MM.1S (cell line): ENCODE results near the gene MS4A15.

Experiments
- DNase-seq: peaks from one replicate; pipeline ENCODE4 v3.0.0-alpha.2; 2015
- H2AFZ ChIP-seq: fragments of 300-600 bp; sonication (generic); 2 replicates; pipeline ENCODE4 v1.6.0; 2016; ENCODE audit warnings: antibody characterized with exemption, low read length
- H3F3A ChIP-seq: fragments of 300-600 bp; sonication (generic); 2 replicates; pipeline ENCODE4 v1.6.1; 2016; ENCODE audit warnings: mild to moderate bottlenecking, antibody characterized with exemption, low read length, moderate library complexity, mixed read lengths; ENCODE audit not compliant: insufficient read depth
- H3K27ac ChIP-seq: fragments of 300-600 bp; sonication (generic); 2 replicates; pipeline ENCODE4 v1.5.1; 2016; ENCODE audit warnings: mild to moderate bottlenecking, low read length
- H3K27me3 ChIP-seq: fragments of 300-600 bp; sonication (generic); replicated peaks from 2 replicates; pipeline ENCODE4 v1.6.0; 2016; ENCODE audit warnings: low read length; ENCODE audit not compliant: insufficient read depth
- H3K36me3 ChIP-seq: fragments of 300-600 bp; sonication (generic); replicated peaks from 2 replicates; pipeline ENCODE4 v1.6.1; 2016; ENCODE audit warnings: mild to moderate bottlenecking, low read length, mixed read lengths; ENCODE audit not compliant: insufficient read depth
- H3K4me1 ChIP-seq: fragments of 300-600 bp; sonication (generic); 2 replicates; pipeline ENCODE4 v1.6.1; 2016; ENCODE audit warnings: low read length, mixed read lengths
- H3K4me2 ChIP-seq: fragments of 300-600 bp; sonication (generic); 2 replicates; pipeline ENCODE4 v1.6.0; 2016; ENCODE audit warnings: low read depth, low read length
- H3K4me3 ChIP-seq: fragments of 300-600 bp; sonication (generic); 2 replicates; pipeline ENCODE4 v1.5.1; 2016; ENCODE audit warnings: low read length, mixed read lengths
- H3K79me2 ChIP-seq: fragments of 300-600 bp; sonication (generic); 2 replicates; pipeline ENCODE4 v1.6.1; 2016; ENCODE audit warnings: mixed run types, low read length, mixed read lengths
- H3K9ac ChIP-seq: fragments of 300-600 bp; sonication (generic); 2 replicates; pipeline ENCODE4 v1.6.1; 2016; ENCODE audit warnings: low read length, mixed read lengths
- H3K9me2 ChIP-seq: fragments of 300-600 bp; sonication (generic); replicated peaks from 2 replicates; pipeline ENCODE4 v1.6.1; 2016; ENCODE audit warnings: mild to moderate bottlenecking, low read length, mixed read lengths; ENCODE audit not compliant: insufficient read depth
- H3K9me3 ChIP-seq: fragments of 300-600 bp; sonication (generic); replicated peaks from 2 replicates; pipeline ENCODE4 v1.6.1; 2016; ENCODE audit warnings: mild to moderate bottlenecking, low read length, mixed read lengths; ENCODE audit not compliant: insufficient read depth
- H4K20me1 ChIP-seq: fragments of 300-600 bp; sonication (generic); 2 replicates; pipeline ENCODE4 v1.6.1; 2016; ENCODE audit warnings: mild to moderate bottlenecking, low read length, moderate library complexity, mixed read lengths; ENCODE audit not compliant: insufficient read depth
- EZH2 ChIP-seq: fragments of 300-600 bp; sonication (generic); optimal IDR thresholded peaks from 2 replicates; pipeline ENCODE3; 2017; ENCODE audit warnings: low read depth, mild to moderate bottlenecking, antibody characterized with exemption, low read length, mixed read lengths
- EZH2phosphoT487 ChIP-seq: fragments of 300-600 bp; sonication (generic); IDR thresholded peaks from 2 replicates; pipeline ENCODE4 v1.6.1; 2018; ENCODE audit warnings: antibody characterized with exemption, low read length
- TF ChIP-seq, protein P1 (sequence below): fragments of 300-600 bp; sonication (generic); IDR thresholded peaks from 2 replicates; pipeline ENCODE4 v1.5.1; 2016; ENCODE audit warnings: antibody characterized with exemption, low read length, mixed read lengths

Gene MS4A15

DNA sequence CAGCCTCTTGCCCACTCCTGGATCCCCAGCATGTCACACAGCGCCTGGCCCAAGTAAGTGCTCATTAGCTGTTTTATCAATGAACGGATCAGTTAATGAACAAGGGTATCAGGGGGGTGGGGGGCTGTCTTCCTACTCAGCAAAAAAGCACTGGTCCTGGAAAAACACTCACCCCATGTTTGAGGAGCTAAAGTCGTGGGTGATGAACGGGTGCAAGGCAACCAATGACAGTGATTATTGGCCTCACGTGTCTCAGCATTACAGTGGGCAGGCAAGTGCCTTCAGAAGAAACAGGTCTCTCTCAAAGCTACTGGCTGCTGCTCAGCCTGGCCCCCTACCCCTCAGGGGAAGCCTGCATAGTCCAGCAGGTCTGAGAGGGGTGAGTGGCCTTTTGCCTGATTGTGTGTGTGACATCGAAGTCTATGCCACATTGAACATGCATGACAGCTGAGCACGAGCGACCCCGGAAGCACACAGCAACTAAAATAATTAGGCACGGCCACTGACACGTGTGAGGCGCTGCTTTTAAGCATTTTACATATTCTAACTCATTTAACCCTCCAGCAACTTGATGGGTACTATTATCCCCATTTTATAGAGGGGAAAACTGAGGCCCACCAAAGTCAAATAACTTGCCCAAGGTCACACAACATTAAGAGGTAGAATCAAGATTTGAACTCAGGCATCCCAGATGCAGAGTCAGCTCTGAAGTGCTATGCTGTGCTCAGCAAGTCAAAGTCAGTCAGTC lies 25.9 kb downstream of the MS4A15 start:
- no peaks in the 10 kb centered on the region for H3K79me2 ChIP-seq
- H3K4me1 ChIP-seq = no peaks in the 10 kb centered on the region
- H4K20me1 ChIP-seq = no peaks in the 10 kb centered on the region
- no peaks in the 10 kb centered on the region for H3K27me3 ChIP-seq
- no peaks in the 10 kb centered on the region for H3K36me3 ChIP-seq
- H3F3A ChIP-seq = no peaks in the 10 kb centered on the region
- no peaks in the 10 kb centered on the region for H3K9me2 ChIP-seq
- H3K4me2 ChIP-seq = no peak overlapping the region
- DNase-seq = no peak
- TF ChIP-seq EZH2phosphoT487 (no peak), EZH2 (no peak)
- TF ChIP-seq, protein P1, sequence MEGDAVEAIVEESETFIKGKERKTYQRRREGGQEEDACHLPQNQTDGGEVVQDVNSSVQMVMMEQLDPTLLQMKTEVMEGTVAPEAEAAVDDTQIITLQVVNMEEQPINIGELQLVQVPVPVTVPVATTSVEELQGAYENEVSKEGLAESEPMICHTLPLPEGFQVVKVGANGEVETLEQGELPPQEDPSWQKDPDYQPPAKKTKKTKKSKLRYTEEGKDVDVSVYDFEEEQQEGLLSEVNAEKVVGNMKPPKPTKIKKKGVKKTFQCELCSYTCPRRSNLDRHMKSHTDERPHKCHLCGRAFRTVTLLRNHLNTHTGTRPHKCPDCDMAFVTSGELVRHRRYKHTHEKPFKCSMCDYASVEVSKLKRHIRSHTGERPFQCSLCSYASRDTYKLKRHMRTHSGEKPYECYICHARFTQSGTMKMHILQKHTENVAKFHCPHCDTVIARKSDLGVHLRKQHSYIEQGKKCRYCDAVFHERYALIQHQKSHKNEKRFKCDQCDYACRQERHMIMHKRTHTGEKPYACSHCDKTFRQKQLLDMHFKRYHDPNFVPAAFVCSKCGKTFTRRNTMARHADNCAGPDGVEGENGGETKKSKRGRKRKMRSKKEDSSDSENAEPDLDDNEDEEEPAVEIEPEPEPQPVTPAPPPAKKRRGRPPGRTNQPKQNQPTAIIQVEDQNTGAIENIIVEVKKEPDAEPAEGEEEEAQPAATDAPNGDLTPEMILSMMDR = no peak
- no peak overlapping the region for H3K9ac ChIP-seq
- H3K4me3 ChIP-seq = no peak overlapping the region
- H2AFZ ChIP-seq = no peak overlapping the region
- H3K9me3 ChIP-seq = no peaks in the 10 kb centered on the region
- no peak overlapping the region for H3K27ac ChIP-seq

DNA sequence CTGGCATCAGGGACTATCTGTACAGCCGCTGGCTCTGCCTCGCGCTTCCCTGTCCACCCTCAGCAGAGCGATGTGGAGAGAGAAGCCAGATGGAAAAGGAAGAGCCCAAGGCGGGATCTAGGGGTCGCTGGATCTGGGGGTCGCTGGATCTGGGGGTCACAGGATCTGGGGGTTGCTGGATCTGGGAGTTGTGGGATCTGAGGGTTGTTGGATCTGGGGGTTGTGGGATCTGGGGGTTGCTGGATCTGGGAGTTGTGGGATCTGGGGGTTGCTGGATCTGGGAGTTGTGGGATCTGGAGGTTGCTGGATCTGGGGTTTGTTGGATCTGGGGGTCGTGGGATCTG lies 26.4 kb downstream of the MS4A15 start:
- H3K9me2 ChIP-seq = no peaks in the 10 kb centered on the region
- H3K27me3 ChIP-seq = no peaks in the 10 kb centered on the region
- no peak overlapping the region for H2AFZ ChIP-seq
- H3K9me3 ChIP-seq = no peaks in the 10 kb centered on the region
- H3K79me2 ChIP-seq = no peaks in the 10 kb centered on the region
- no peak overlapping the region for H3K27ac ChIP-seq
- H3K4me3 ChIP-seq = no peak overlapping the region
- no peaks in the 10 kb centered on the region for H3K4me1 ChIP-seq
- TF ChIP-seq EZH2 (no peak), EZH2phosphoT487 (no peak)
- H4K20me1 ChIP-seq = no peaks in the 10 kb centered on the region
- DNase-seq = no peak
- no peak overlapping the region for H3K9ac ChIP-seq
- H3K4me2 ChIP-seq = no peak overlapping the region
- H3K36me3 ChIP-seq = no peaks in the 10 kb centered on the region
- H3F3A ChIP-seq = no peaks in the 10 kb centered on the region

DNA sequence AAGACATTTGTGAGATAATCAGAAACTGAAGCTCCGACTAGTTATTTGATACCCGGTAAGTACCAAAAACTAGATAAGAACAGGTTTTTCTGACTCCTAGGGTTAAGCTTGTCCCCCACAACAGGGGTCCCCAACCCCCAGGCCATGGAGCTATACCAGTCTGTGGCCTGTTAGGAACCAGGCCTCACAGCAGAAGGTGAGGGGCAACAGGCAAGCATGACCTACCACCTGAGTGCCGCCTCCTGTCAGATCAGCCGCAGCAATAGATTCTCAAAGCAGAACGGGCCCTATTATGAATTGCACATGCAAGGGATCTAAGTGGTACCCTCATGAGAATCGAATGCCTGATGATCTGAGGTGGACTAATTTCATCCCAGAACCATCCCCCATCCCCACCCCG lies 27.2 kb downstream of the MS4A15 start:
- H2AFZ ChIP-seq = no peak overlapping the region
- no peaks in the 10 kb centered on the region for H3K9me3 ChIP-seq
- no peaks in the 10 kb centered on the region for H4K20me1 ChIP-seq
- no peaks in the 10 kb centered on the region for H3K9me2 ChIP-seq
- no peaks in the 10 kb centered on the region for H3F3A ChIP-seq
- H3K79me2 ChIP-seq = no peaks in the 10 kb centered on the region
- no peak overlapping the region for H3K4me2 ChIP-seq
- no peaks in the 10 kb centered on the region for H3K4me1 ChIP-seq
- H3K27ac ChIP-seq = no peak overlapping the region
- H3K4me3 ChIP-seq = no peak overlapping the region
- H3K36me3 ChIP-seq = no peaks in the 10 kb centered on the region
- H3K9ac ChIP-seq = no peak overlapping the region
- TF ChIP-seq, protein P1 = no peak
- TF ChIP-seq EZH2phosphoT487 (no peak), EZH2 (no peak)
- no peak for DNase-seq
- H3K27me3 ChIP-seq = no peaks in the 10 kb centered on the region

DNA sequence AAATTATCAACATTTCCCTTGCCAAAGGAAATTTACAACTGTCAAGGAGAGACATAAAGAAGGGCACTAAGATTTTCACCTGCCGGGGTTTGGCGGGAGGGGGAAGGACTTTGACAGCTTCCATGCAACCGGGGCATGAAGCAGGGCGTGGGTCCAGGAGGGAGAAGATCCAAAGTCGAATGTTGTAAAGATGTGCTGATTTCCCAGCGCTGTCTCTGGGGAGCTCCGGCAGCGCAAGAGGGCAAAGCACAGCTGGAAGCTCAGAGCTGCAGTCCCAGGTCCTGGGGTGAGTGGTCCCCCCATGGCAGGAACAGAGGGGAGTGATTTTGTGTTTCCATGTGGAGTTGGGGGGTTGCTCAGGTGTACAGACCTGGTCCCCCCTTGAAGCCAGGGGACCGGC lies 28.5 kb downstream of the MS4A15 start, which contains the start of gene MS4A10:
Gene MS4A10 (plus strand): TSS at position 198 of the 400 bp plus-strand sequence. CDS start 5,003 bp downstream, outside the sequence.
- no peak within 1 kb of the TSS for H3K27ac ChIP-seq
- no peak for DNase-seq

More for the DNA sequence above, 28.5 kb downstream of the MS4A15 start, which contains the start of gene MS4A10:
- Histone ChIP-seq H3K79me2 (no peaks in the 10 kb centered on the region), H3K4me3 (no peak within 1 kb of the TSS), H3F3A (no peaks in the 10 kb centered on the region), H3K9me2 (no peaks in the 10 kb centered on the region), H4K20me1 (no peaks in the 10 kb centered on the region), H3K27me3 (no peaks in the 10 kb centered on the region), H3K4me1 (no peaks in the 10 kb centered on the region), H2AFZ (no peak within 1 kb of the TSS), H3K36me3 (no peaks in the 10 kb centered on the region), H3K9ac (no peak within 1 kb of the TSS), H3K4me2 (no peak within 1 kb of the TSS), H3K9me3 (no peaks in the 10 kb centered on the region)
- TF ChIP-seq EZH2phosphoT487 (no peak), EZH2 (no peak)
- TF ChIP-seq, protein P1 = no peak
